Pons (tissue), 1 donor: ENCODE results near the gene ZNF622.

Experiments
- DNase-seq: peaks from one replicate; pipeline ENCODE4 v3.0.0-alpha.2; 2016; ENCODE audit warnings: low spot score

ZNF622 gene

GRCh38 chr5:16465544-16466432 lies at the start of gene ZNF622:
TSS of gene ZNF622 (minus strand) at chr5:16465800. CDS start at chr5:16465665, 135 bp downstream.
- peak; percentile 94 for DNase-seq

- DNase-seq: no peak
Measured at GRCh38 chr5:16510098-16510497, 44.5 kb upstream of the ZNF622 start.

GRCh38 chr5:16508730-16509531 lies 43.3 kb upstream of the ZNF622 start:
- no peak for DNase-seq

GRCh38 chr5:16507716-16508115 lies 42.1 kb upstream of the ZNF622 start:
- no peak for DNase-seq

- DNase-seq: no peak
Measured at GRCh38 chr5:16505904-16506303, 40.3 kb upstream of the ZNF622 start.

GRCh38 chr5:16505140-16505891 lies 39.7 kb upstream of the ZNF622 start:
- DNase-seq: no peak

GRCh38 chr5:16504571-16504970 lies 39.0 kb upstream of the ZNF622 start:
- DNase-seq: no peak

GRCh38 chr5:16502866-16503265 lies 37.3 kb upstream of the ZNF622 start:
- DNase-seq: no peak

- DNase-seq: no peak
Measured at GRCh38 chr5:16500024-16500423, 34.4 kb upstream of the ZNF622 start.

GRCh38 chr5:16497546-16497945 lies 31.9 kb upstream of the ZNF622 start:
- no peak for DNase-seq

- DNase-seq: no peak
Measured at GRCh38 chr5:16493261-16493660, 27.7 kb upstream of the ZNF622 start.

- no peak for DNase-seq
Measured at GRCh38 chr5:16492398-16493140, 27.0 kb upstream of the ZNF622 start.

- no peak for DNase-seq
Measured at GRCh38 chr5:16490911-16491310, 25.3 kb upstream of the ZNF622 start.

- DNase-seq: peak; percentile 88
Measured at GRCh38 chr5:16489322-16489791, 23.8 kb upstream of the ZNF622 start.

GRCh38 chr5:16487456-16487855 lies 21.9 kb upstream of the ZNF622 start:
- no peak for DNase-seq

- DNase-seq: no peak
Measured at GRCh38 chr5:16486711-16487111, 21.1 kb upstream of the ZNF622 start.

GRCh38 chr5:16485656-16486055 lies 20.1 kb upstream of the ZNF622 start:
- DNase-seq: no peak

- DNase-seq: no peak
Measured at GRCh38 chr5:16484081-16484480, 18.5 kb upstream of the ZNF622 start.

GRCh38 chr5:16483361-16483760 lies 17.8 kb upstream of the ZNF622 start:
- no peak for DNase-seq

GRCh38 chr5:16482891-16483290 lies 17.3 kb upstream of the ZNF622 start:
- DNase-seq: no peak

- no peak for DNase-seq
Measured at GRCh38 chr5:16480821-16481538, 15.4 kb upstream of the ZNF622 start.
